Thoracic aorta (tissue), 2 donors: Measurements from ENCODE around the gene NRG2. TPM values are rescaled to one million over a fixed set of nuclear protein-coding genes. Genes with fewer than 3 reads are reported as not detected.

Experiments
- ATAC-seq: fragments of 150-250 bp; one replicate; pipeline ENCODE4 v1.8.0; 2017; ENCODE audit warnings: low read depth; ENCODE audit not compliant: insufficient number of reproducible peaks, low FRiP score
- DNase-seq: peaks from one replicate; pipeline ENCODE4 v3.0.0-alpha.2; 2020; ENCODE audit warnings: low spot score
- H3K27ac ChIP-seq, 2 donors: fragments of 200-600 bp; sonication (generic); 1 replicate in 1 of 2; 2 replicates in 1 of 2; pipeline ENCODE4 v1.5.1; 2016; ENCODE audit warnings: mild to moderate bottlenecking in 2 of 2, moderate library complexity in 2 of 2
- H3K27me3 ChIP-seq: fragments of 200-600 bp; sonication (generic); replicated peaks from 2 replicates; pipeline ENCODE4 v1.6.0; 2016; ENCODE audit warnings: mild to moderate bottlenecking; ENCODE audit not compliant: insufficient read depth
- H3K36me3 ChIP-seq: fragments of 200-600 bp; sonication (generic); one replicate; pipeline ENCODE4 v1.5.1; 2016
- H3K4me1 ChIP-seq, 2 donors: fragments of 200-600 bp; sonication (generic); 1 replicate in 1 of 2; 2 replicates in 1 of 2; pipeline versions ENCODE4 v1.5.1 to v1.6.0; 2016; ENCODE audit warnings: low read depth in 2 of 2, mild to moderate bottlenecking in 1 of 2; ENCODE audit not compliant: control insufficient read depth in 1 of 2
- H3K4me3 ChIP-seq: fragments of 200-600 bp; sonication (generic); 2 replicates; pipeline ENCODE4 v1.5.1; 2016; ENCODE audit warnings: mild to moderate bottlenecking
- H3K9me3 ChIP-seq: fragments of 200-600 bp; sonication (generic); 2 replicates; pipeline ENCODE4 v1.5.1; 2016
- CTCF ChIP-seq: fragments of 200-600 bp; sonication (generic); IDR thresholded peaks from one replicate; pipeline ENCODE4 v1.5.1; 2019; ENCODE audit warnings: antibody characterized with exemption
- total RNA-seq, 2 donors: library from RNA; depleted of rRNA; stranded (reverse); fragments of >200 nt; gene quantifications; one replicate each; pipeline versions ENCODE4 v1.1.0 to v1.2.3, GENCODE V29; 2016

NRG2 gene
- total RNA-seq, 2 donors from 2014 or later = 2.3 to 6.9 TPM

- DNase-seq (no peak), ATAC-seq (peak; percentile 14)
- no peaks in the 10 kb centered on the region for H3K27me3 ChIP-seq
- H3K27ac ChIP-seq = no peak overlapping the region
- H3K36me3 ChIP-seq = no peaks in the 10 kb centered on the region
- peak overlapping the region; percentile 71 for H3K4me3 ChIP-seq
- no peaks in the 10 kb centered on the region for H3K9me3 ChIP-seq
- H3K4me1 ChIP-seq = peaks cover 7 to 22% of the 10 kb centered on the region in 2 donors
- TF ChIP-seq CTCF = no peak
Measured at GRCh38 chr5:139903450-139903794, 139.7 kb downstream of the NRG2 start.

GRCh38 chr5:139901986-139902385, 141.1 kb downstream of the NRG2 start:
- Histone ChIP-seq H3K36me3 (no peaks in the 10 kb centered on the region), H3K4me3 (no peak overlapping the region), H3K9me3 (no peaks in the 10 kb centered on the region), H3K27me3 (no peaks in the 10 kb centered on the region), H3K4me1 (peaks cover 7 to 22% of the 10 kb centered on the region in 2 donors), H3K27ac (no peak overlapping the region)
- ATAC-seq = no peak
- no peak for TF ChIP-seq CTCF
- no peak for DNase-seq

- no peak for DNase-seq
- H3K27me3 ChIP-seq = no peaks in the 10 kb centered on the region
- no peaks in the 10 kb centered on the region for H3K36me3 ChIP-seq
- H3K27ac ChIP-seq = no peak overlapping the region
- no peaks in the 10 kb centered on the region for H3K9me3 ChIP-seq
- ATAC-seq = no peak
- H3K4me1 ChIP-seq = peaks cover 7 to 22% of the 10 kb centered on the region in 2 donors
- TF ChIP-seq CTCF = no peak
- H3K4me3 ChIP-seq = no peak overlapping the region
Measured at GRCh38 chr5:139901251-139901575, 141.9 kb downstream of the NRG2 start.

- no peak for DNase-seq
- H3K4me3 ChIP-seq = no peak overlapping the region
- no peaks in the 10 kb centered on the region for H3K36me3 ChIP-seq
- no peak overlapping the region for H3K27ac ChIP-seq
- no peaks in the 10 kb centered on the region for H3K27me3 ChIP-seq
- peaks cover 7 to 25% of the 10 kb centered on the region in 2 donors for H3K4me1 ChIP-seq
- no peak for TF ChIP-seq CTCF
- H3K9me3 ChIP-seq = no peaks in the 10 kb centered on the region
- no peak for ATAC-seq
Measured at GRCh38 chr5:139900546-139901250, 142.4 kb downstream of the NRG2 start.

- Histone ChIP-seq H3K27ac (no peak overlapping the region), H3K27me3 (no peaks in the 10 kb centered on the region), H3K4me3 (no peak overlapping the region), H3K4me1 (peaks cover 0 to 12% of the 10 kb centered on the region in 2 donors), H3K36me3 (no peaks in the 10 kb centered on the region), H3K9me3 (no peaks in the 10 kb centered on the region)
- TF ChIP-seq CTCF = no peak
- ATAC-seq (no peak), DNase-seq (no peak)
Measured at GRCh38 chr5:139898981-139899380, 144.1 kb downstream of the NRG2 start.
